Measurements from ENCODE around the gene IL13RA1. TPM values are rescaled to one million over a fixed set of nuclear protein-coding genes. Genes with fewer than 3 reads are reported as not detected.
"Not testable (repeated sequence)": the region's sequence is repeated elsewhere in the genome, so short reads cannot be mapped to it uniquely, and the experiment has no call there.

The IL13RA1 gene
- total RNA-seq, 1 donor from 2014 or later: 41.1 TPM

- peak; percentile 99 for FAIRE-seq
- H3K4me3 ChIP-seq (ENCODE audit: insufficient read depth, low read depth, low read length): no peak overlapping the region
These were observed 80.0 kb downstream of the IL13RA1 start for GRCh38 chrX:118807151-118808017.

GRCh38 chrX:118817257-118817656 is 89.9 kb downstream of the IL13RA1 start:
- H3K9me3 Mint-ChIP-seq (ENCODE audit: unreplicated experiment); H3K36me3 Mint-ChIP-seq (ENCODE audit: low read depth, unreplicated experiment); DNase-seq (ENCODE audit: low read depth); H3K4me1 Mint-ChIP-seq (ENCODE audit: low read depth, unreplicated experiment); H3K27ac ChIP-seq (ENCODE audit: low read depth, low read length); H3K27me3 ChIP-seq (ENCODE audit: insufficient read depth, low read length); H3K4me2 ChIP-seq (ENCODE audit: low read length); H3K27me3 Mint-ChIP-seq (ENCODE audit: low read depth, unreplicated experiment); H3K9me3 ChIP-seq (ENCODE audit: insufficient read depth, low read depth, low read length); H4K20me1 ChIP-seq (ENCODE audit: insufficient read depth, low read length); H2AFZ ChIP-seq (ENCODE audit: low read depth, low read length); H3K79me2 ChIP-seq (ENCODE audit: insufficient read depth, low read length); H3K4me3 Mint-ChIP-seq (ENCODE audit: unreplicated experiment); H3K9ac ChIP-seq (ENCODE audit: low read length); H3K4me1 ChIP-seq (ENCODE audit: insufficient read depth, low read length); H3K36me3 ChIP-seq (ENCODE audit: insufficient read depth, low read length); H3K4me3 ChIP-seq (ENCODE audit: insufficient read depth, low read depth, low read length); FAIRE-seq; H3K27ac Mint-ChIP-seq (ENCODE audit: unreplicated experiment): not testable (repeated sequence)

More at GRCh38 chrX:118807151-118808017, 80.0 kb downstream of the IL13RA1 start:
- H3K9ac ChIP-seq (ENCODE audit: low read length): no peak overlapping the region
- H3K79me2 ChIP-seq (ENCODE audit: insufficient read depth, low read length): no peaks in the 10 kb centered on the region
- no peaks in the 10 kb centered on the region for H3K9me3 ChIP-seq (ENCODE audit: insufficient read depth, low read depth, low read length)
- Mint-ChIP-seq H3K4me1 (ENCODE audit: low read depth, unreplicated experiment) (no peaks in the 10 kb centered on the region), H3K36me3 (ENCODE audit: low read depth, unreplicated experiment) (no peaks in the 10 kb centered on the region), H3K4me3 (ENCODE audit: unreplicated experiment) (no peak overlapping the region), H3K27me3 (ENCODE audit: low read depth, unreplicated experiment) (no peaks in the 10 kb centered on the region), H3K27ac (ENCODE audit: unreplicated experiment) (no peak overlapping the region), H3K9me3 (ENCODE audit: unreplicated experiment) (peaks cover 4% of the 10 kb centered on the region)
- DNase-seq (ENCODE audit: low read depth): peak; percentile 18
- no peak overlapping the region for H3K27ac ChIP-seq (ENCODE audit: low read depth, low read length)
- H3K36me3 ChIP-seq (ENCODE audit: insufficient read depth, low read length): no peaks in the 10 kb centered on the region
- TF ChIP-seq CTCF (IDR thresholded peaks at IDR 0.05; ENCODE audit: insufficient read depth, low read depth, low read length) (peak; percentile 43), EZH2 (IDR thresholded peaks at IDR 0.05; ENCODE audit: insufficient read depth, low read length) (no peak)
- H4K20me1 ChIP-seq (ENCODE audit: insufficient read depth, low read length): no peaks in the 10 kb centered on the region
- no peak overlapping the region for H3K4me2 ChIP-seq (ENCODE audit: low read length)
- no peaks in the 10 kb centered on the region for H3K4me1 ChIP-seq (ENCODE audit: insufficient read depth, low read length)
- H2AFZ ChIP-seq (ENCODE audit: low read depth, low read length): no peak overlapping the region
- H3K27me3 ChIP-seq (ENCODE audit: insufficient read depth, low read length): no peaks in the 10 kb centered on the region

- Mint-ChIP-seq H3K9me3 (ENCODE audit: unreplicated experiment) (peaks cover 7% of the 10 kb centered on the region), H3K4me3 (ENCODE audit: unreplicated experiment) (peak within 1 kb of the TSS; percentile 54), H3K4me1 (ENCODE audit: low read depth, unreplicated experiment) (no peaks in the 10 kb centered on the region), H3K27me3 (ENCODE audit: low read depth, unreplicated experiment) (peaks cover 55% of the 10 kb centered on the region), H3K27ac (ENCODE audit: unreplicated experiment) (no peak within 1 kb of the TSS), H3K36me3 (ENCODE audit: low read depth, unreplicated experiment) (no peaks in the 10 kb centered on the region)
- H3K4me2 ChIP-seq (ENCODE audit: low read length): peak within 1 kb of the TSS; percentile 84
- DNase-seq (ENCODE audit: low read depth) (peak; percentile 40), FAIRE-seq (no peak)
- no peaks in the 10 kb centered on the region for H3K9me3 ChIP-seq (ENCODE audit: insufficient read depth, low read depth, low read length)
- peak within 1 kb of the TSS; percentile 37 for H3K4me3 ChIP-seq (ENCODE audit: insufficient read depth, low read depth, low read length)
- peaks cover 22% of the 10 kb centered on the region for H3K27me3 ChIP-seq (ENCODE audit: insufficient read depth, low read length)
- H3K4me1 ChIP-seq (ENCODE audit: insufficient read depth, low read length): peaks cover 5% of the 10 kb centered on the region
- H2AFZ ChIP-seq (ENCODE audit: low read depth, low read length): peak within 1 kb of the TSS; percentile 56
- no peak within 1 kb of the TSS for H3K9ac ChIP-seq (ENCODE audit: low read length)
- H3K27ac ChIP-seq (ENCODE audit: low read depth, low read length): no peak within 1 kb of the TSS
- H3K36me3 ChIP-seq (ENCODE audit: insufficient read depth, low read length): no peaks in the 10 kb centered on the region
- TF ChIP-seq CTCF (IDR thresholded peaks at IDR 0.05; ENCODE audit: insufficient read depth, low read depth, low read length) (no peak), EZH2 (IDR thresholded peaks at IDR 0.05; ENCODE audit: insufficient read depth, low read length) (peak; percentile 44)
- no peaks in the 10 kb centered on the region for H3K79me2 ChIP-seq (ENCODE audit: insufficient read depth, low read length)
- no peaks in the 10 kb centered on the region for H4K20me1 ChIP-seq (ENCODE audit: insufficient read depth, low read length)
These were observed 96.1 kb downstream of the IL13RA1 start, which contains the start of gene ZCCHC12 for GRCh38 chrX:118823263-118824172. TSS of gene ZCCHC12 (plus strand) at chrX:118823824. CDS start at chrX:118825245, 1,421 bp downstream.

Measured in astrocyte (in vitro differentiated cells and primary cell).